HG02938 (cell line): ENCODE results near the gene SPATA2L.

Experiments
- ATAC-seq: cut with Tn5 transposase; IDR thresholded peaks from one replicate; pipeline ENCODE4 v1.9.1; 2021; ENCODE audit warnings: mild to moderate bottlenecking, moderate library complexity; ENCODE audit not compliant: unreplicated experiment

The SPATA2L gene

DNA sequence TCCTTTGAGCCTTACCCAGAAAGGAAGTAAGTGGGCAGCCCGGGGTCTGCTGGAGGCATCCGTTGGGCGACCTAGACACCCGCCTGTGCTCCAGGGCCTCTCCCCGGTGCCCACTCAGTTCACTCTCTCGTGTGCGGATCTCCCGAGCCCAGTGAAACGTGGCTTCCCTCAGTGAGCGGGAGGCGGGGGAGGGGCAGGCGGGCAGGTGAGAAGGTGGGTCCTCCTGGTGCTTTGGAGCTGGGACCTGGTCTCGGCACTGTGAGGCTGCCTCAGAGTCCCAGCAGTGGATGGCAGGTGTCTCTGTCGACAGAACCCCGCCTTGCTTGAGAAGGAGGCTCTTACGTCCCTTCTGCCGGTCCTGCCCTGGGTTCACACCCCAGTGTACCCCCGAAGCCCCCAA, 27.8 kb upstream of the SPATA2L start:
- ATAC-seq = no peak

DNA sequence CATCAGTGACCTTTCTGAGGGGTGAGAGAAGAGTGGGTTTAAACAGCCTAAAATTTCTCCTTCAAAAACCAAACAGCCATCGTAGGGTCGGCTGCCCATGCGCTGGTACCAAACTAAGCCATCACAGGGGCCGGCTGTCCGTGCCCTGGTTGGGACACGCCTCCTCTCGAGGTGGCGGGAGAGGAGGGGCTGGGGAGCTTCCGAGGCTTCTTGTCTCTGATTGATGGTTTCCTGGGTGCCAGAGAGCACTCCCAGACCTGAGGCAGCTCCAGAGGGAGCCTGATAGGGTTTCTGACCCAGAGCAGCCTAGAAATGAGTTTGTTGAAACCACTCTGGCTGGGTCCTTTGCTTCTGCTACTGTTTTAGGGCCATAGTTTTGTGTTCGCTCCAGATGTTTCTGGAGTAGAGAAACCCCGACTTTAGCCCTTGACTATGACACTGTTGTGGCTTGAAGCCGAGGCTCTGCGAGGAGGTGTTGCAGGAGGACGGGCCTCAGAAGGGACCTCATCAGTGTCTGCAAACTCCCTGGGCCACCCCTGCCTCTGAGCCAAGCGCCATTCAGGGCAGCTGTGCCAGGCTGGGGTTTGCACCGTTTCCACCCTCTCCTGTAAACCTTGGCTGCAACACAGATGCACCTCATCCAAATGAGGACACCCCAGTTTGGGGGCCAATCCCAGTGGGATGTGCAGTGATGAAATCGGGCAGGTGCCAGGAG, 26.1 kb upstream of the SPATA2L start:
- no peak for ATAC-seq

DNA sequence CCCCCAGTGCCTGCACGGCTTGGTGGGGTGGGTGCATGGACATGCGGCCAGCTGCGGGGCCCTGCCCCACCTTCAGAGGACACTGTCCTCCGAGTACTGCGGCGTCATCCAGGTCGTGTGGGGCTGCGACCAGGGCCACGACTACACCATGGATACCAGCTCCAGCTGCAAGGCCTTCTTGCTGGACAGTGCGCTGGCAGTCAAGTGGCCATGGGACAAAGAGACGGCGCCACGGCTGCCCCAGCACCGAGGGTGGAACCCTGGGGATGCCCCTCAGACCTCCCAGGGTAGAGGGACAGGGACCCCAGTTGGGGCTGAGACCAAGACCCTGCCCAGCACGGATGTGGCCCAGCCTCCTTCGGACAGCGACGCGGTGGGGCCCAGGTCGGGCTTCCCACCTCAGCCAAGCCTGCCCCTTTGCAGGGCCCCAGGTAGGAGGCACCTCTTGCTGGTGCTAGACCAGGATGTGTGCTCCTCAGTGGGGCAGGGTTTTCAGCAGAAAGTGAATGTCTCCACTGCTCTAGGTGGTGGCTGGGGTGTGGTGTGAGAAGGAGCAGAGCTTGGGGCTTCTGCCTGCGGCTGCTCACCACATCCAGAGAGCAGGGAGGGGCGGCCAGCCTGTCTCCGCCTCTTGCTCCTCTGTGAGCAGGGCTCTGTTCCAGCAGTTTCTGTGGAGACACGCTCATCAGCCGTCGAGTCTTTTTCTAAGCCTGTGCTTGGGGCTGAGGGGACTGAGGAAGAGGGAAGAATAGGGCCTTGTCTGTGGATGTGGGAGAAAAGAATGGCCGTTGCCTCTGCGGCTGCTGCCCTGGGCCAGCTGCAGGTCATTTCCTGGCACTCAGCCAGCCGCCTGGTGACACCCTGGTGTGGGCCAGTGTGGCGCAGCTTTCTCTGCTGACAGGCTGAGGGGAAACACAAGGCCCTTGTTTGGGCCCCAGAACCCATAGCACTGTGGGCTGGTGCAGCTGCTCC, 22.1 kb upstream of the SPATA2L start:
- no peak for ATAC-seq

DNA sequence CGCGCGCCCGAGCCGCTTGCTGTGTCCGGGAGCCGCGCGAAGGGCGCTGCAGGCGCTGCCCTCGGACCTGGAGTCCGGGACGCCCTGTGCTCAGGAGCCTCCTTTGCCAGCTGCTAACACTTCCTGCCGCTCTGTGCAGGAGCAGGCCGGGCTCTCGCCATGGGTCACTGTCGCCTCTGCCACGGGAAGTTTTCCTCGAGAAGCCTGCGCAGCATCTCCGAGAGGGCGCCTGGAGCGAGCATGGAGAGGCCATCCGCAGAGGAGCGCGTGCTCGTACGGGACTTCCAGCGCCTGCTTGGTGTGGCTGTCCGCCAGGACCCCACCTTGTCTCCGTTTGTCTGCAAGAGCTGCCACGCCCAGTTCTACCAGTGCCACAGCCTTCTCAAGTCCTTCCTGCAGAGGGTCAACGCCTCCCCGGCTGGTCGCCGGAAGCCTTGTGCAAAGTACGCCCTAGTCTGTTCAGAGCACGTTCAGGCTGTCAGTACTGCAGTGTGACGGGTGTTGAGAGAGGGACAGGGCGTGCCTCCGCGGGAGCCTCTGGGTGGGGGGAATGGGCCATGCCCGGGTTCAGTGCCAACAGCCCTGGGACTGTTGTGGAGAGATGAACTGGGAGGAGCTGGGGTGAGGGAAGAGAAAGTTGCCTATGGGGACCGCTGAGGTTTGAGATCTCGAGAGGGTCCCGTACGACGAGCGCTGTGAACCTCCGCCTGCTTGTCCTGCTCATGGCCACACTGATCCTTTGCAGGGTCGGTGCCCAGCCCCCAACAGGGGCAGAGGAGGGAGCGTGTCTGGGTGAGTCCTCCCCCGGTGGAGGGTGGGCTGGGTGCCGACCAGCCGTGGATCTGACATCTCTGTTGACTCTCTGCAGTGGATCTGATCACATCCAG, 21.1 kb upstream of the SPATA2L start:
- no peak for ATAC-seq

DNA sequence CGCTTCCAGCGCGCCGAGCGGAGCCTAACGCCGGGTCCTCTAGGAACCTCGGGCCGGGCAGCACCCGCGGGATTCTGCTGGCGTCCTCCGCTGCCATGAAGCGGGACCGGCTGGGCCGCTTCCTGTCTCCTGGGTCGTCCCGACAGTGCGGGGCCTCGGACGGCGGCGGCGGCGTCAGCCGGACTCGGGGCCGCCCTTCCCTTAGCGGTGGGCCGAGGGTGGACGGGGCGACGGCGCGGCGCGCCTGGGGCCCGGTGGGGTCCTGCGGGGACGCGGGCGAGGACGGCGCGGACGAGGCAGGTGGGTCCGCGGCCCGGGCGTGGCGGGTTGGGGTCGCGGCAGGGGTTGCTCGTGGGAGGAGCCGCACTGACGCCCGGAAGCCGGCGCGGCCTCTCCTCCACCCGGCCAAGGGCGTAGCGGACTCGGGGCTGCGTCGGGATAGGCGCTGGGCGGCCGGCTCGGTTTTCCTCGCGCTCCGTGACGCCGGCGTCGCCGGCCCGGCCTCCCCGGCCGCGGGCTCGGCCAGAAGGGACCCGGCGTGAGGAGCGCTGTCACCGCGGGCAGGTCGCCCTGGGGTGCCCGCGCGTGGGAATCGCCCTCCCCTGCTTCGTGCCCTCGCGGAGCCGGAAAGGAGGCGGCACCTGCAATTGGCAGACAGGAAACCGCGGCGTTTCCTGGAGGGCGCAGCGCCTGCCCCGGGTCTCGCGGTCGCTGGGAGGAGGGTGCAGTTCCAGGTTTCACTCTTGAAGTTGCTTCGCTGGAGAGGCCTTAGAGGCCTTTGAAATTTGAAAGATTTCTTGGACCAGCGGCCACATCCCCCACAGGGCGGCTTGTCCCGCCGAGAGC, 20.3 kb upstream of the SPATA2L start:
- peak; percentile 17 for ATAC-seq

DNA sequence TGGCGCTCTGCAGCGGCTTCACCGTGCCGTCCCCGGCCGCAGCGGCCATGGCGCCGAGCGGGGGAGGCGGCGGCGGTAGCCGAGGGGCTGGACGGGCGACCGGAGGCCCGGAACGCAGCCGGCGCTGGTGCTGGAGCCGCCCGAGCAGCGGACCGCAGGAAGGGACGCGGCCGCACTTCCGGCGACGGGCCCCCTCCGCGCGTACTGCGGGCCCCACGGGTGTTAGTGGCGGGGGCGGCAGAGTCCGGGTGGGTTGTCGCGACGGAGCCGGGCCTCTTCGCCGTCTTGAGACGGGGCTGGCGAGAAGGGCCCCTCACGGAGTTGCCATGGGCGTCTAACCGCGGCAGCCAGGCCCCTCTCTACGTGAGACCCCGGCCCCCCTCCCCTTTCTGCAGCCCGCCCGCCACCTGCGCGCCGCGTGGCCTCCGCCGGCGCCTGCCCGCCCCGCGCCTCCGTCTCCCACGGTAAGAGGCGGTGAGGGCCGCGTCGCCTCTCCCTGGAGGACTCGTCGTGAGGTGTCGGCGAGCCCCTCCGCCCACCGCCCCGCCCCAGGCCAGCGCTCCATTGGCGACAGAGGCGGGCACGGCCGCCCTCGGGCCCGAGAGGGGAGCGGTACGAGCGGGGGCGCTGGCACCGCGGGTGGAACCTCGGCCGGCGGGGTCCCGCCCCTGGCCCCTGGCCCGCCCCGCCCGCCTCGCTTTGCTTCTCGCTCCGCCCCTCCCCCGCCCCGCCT, 19.5 kb upstream of the SPATA2L start, which contains the start of the genes VPS9D1 and ZNF276:
Gene VPS9D1 (minus strand): TSS at position 86 of the 733 bp plus-strand sequence. CDS start 37 bp downstream, at position 49.
Gene ZNF276 (plus strand): TSS at position 725 of the 733 bp plus-strand sequence. CDS start 104 bp downstream, outside the sequence.
- ATAC-seq = peak; percentile 47

DNA sequence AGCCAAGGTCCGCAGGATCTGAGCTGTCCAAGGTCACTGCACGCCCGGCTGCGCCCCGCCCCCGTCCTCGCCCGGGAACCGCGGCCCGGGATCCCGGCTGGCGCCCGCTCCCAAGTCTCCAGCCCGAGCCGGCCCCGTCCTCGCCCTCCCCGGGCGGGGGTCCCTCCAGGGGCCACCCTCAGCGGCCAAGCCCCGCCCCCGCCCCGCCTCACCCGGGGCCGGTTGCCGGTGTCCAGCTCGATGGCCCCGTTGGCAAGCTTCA, 19.0 kb upstream of the SPATA2L start:
- ATAC-seq = peak; percentile 4

DNA sequence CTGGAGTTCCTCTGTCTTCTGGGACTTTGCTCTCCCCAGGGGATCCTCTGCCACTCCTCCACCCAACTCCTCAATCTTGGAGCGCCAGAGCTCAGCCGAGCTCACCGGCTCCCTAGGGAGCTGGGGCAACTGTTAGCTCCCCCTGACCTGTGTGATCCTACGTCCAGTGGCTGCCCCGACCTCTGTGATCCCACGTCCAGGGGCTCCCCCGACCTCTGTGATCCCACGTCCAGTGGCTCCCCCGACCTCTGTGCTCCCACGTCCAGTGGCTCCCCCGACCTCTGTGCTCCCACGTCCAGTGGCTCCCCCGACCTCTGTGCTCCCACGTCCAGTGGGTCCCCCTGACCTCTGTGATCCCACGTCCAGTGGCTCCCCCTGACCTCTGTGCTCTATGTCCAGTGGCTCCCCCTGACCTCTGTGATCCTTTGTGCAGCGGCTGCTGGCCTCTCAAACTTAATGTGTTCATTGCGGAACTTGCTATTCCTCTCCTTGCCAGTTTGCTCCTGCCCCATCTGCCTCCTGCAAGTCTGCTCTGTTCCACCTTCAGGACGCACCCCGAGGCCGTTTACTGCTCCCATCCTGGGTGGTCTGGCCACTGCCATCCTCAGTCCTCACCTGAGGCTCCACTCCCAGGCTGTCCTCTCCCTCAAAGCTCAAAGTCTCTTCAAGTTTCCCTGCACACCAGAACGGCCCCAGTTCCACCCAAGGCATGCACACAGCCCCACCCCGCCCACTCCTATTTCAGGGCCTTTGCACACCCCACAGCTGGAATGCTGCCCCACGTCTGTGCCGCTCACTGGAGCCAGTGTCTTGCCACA, 16.4 kb upstream of the SPATA2L start:
- ATAC-seq = no peak

DNA sequence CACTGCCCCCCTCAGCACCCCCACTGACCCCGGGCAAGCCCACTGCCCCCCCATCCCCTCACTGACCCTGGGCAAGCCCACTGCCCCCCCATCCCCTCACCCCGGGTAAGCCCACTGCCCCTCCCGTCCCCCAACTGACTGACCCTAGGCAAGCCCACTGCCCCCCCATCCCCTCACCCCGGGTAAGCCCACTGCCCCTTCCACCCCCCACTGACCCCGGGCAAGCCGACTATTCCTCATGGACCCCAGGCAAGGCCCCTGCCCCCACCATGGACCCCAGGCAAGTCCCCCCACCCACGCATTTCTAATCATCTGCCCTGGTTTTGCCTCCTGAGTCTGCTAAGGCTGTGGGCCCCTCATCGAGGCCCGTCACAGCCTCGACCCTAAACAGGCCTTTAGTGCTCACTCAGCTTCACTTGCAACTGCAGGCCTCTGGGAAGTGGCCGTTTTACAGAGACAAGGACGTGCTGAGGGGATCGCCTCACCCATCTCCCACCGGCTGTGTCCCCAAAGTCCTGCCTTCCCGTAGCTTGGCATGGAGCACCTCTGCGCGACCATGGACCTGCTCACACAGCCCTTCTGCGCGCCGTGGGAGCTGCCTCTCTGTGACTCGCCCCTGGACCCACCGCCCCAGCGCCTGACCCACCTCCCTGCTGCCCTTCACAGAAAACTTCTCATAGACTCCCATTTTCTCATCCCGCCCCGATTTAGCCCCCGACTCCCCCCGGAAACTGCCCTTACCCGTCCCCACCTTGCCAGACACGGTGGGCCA, 15.6 kb upstream of the SPATA2L start:
- ATAC-seq = no peak

DNA sequence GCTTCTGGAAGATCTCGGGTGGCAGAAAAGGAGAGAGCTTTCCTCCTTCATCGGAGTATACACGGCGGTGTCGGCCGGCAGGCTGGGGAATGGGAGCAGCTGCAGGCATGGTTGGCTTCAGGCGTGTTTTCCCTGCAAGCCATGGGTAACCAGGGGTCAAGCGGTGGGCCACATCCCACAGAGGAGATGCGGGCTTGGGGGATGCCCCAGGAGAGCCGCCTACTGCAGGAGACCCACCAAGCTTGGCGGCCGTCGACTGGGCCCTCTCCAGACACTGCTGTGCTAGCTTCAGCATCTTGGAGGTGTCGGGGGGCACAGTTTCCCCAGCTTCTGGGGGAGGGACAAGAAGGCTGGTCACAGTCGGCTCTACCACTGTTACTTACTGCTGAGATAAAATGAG, 15.0 kb upstream of the SPATA2L start:
- no peak for ATAC-seq

DNA sequence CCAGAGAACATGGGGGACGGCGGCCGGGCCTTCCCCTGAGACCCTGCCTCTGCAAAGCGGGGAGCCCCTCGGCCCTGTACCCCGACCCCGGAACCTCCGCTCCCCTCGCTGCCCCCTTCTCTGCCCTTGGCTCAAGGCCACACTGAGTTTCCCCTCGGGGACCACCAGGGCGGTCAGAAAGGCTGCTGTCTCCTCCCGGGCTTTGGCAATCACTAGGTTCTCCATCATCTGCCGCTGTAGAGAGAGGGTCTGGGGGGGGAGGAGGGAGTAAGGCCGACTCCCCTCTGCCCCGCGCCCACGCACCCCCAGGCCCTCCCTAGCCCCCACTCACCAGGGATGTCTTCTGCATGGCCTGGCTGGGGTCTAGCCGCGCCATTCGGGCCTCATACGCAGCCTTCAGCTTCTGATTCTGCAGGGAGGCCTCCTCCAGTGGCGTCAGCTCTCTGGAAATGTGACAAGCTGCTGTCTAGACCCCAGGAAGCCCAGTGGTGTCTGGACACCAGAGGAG, 10.8 kb upstream of the SPATA2L start:
- ATAC-seq = no peak

DNA sequence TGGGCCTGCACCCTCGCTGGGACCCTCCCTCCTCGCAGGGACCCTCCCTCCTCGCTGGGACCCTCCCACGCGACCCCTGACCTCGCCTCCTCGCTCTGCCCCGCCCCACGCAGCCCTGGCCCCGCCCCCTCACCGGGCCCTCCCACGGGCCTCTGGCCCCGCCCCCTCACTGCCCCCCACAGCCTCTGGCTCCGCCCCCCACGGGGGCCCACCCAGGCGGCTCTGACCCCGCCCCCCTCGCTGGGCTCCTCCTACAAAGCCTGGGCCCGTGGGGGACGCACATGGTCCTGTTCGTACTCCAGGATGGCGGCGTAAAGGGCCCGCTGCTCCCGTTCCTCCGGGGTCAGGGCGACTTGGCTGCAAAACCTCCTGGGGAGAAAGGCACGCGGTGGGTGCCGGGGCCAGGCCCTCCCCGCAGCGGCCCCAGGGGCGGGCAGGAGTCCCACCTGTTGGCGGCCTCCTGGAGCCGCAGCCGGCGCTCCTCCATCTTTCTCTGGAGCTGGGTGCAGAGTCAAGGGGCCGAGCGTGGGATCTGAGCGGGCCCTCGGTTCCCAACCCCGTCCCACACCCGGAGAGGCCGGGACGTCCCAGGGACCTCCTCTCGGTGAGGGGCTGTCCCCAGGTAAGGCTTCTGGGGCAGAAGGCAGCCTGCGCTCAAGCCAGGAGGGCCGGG, 10.2 kb upstream of the SPATA2L start:
- no peak for ATAC-seq

DNA sequence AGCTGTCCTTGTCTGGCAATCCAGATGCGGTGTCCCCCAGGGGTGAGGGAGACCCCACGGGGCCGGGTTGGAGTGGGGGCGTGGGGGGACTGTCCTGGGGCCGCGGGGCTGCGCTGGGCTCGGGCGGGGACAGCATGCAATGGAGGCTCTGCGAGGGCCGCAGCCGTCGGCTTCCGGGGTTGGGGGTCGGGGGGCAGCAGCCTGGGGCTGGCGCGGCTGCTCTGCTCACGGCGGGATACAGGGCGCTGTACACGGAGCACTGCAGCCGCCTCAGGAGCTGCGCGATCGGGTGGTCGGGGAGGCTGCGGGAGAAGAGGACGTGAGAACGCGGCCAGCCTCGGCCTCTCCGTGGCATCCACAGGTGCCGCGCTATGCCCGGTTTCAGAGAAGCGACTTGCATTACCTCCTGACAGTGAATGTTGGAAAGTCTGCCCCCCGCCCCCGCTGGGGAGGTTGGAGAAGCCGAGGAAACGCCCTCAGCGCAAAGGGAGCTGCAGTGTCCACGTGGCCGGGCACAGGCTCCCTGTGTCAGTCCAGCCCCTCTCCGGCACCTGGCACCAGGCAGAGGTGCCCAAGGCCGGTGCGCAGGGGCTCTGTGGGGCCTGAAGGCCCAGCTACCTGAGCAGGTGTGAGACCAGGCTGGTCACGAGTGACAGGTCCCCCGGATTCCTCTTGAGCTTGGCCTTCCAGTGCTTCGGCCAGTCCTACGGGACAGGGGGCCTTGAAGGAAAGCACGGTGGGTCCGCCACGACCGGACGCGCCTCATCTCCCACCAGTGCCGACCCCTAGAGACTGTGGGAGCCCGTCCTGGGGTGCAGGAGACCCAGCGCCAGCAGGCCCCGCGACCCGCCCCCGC, 9.4 kb upstream of the SPATA2L start:
- no peak for ATAC-seq

DNA sequence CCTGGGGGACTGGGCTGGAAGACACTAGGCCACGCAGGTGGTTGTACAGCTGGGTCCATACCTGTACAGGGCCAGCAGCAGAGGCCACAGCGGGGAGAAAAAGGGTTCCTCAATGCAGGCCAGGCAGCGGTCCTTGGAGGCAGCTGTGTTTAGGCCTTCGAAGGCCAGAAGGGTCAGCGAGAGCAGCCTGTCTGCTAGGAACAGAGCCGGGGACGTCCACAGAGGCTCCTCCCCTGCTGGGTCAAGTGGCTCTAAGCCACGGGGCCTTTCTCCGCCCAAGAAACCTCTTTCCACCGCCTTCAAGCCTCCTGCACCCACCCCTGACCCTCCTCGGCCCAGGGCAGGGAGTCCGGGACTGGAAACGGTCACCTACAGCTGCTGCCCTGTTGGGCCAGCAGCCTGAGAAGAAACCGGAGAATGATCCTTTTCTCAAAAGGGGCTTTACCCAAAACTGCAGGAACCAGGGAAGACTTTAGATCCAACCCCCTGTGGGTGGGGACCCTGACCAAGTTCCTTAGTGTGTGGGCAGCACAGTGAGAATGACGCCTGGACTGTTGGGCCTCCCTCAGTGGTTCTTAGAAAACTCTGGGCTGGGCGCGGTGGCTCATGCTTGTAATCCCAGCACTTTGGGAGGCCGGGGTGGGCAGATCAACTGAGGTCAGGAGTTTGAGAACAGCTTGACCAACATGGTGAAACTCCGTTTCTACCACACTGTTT, 8.4 kb upstream of the SPATA2L start:
- ATAC-seq = no peak

DNA sequence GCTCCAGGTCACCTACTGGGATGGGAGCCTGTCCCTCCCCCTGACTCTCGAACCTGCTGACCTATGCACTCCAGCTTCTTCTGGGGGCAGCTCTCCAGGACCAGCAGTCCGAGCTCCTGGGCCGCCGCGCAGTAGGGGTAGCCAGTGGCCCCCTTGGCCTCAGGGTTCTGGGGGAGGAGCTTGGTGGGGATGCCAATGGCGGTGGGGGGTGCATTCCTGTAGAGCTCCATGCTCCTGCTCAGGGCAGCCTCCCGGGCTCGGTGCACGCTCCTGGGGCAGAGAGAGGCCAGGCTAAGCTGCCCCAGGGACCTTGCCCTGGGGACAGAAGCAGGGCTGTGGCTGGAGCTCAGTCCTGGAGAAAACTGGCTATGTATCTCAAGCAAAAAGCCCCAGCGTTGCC, 7.7 kb upstream of the SPATA2L start:
- ATAC-seq = no peak
